ENCODE data around the gene GPBP1L1. TPM values are rescaled to one million over a fixed set of nuclear protein-coding genes. Genes with fewer than 3 reads are reported as not detected.

Gene GPBP1L1
- total RNA-seq, 2 experiments from 2014 or later = 106 TPM

GRCh38 chr1:45622524-45623394 is 63.6 kb downstream of the GPBP1L1 start:
- intact Hi-C loops (cut with micrococcal nuclease) = no loop called here
- H3K4me3 Mint-ChIP-seq = no peak overlapping the region
- POLR2A ChIA-PET = interaction anchor here (1.4 kb wide), 1 partner anchor 38 kb away, joined by 3 read pairs; the partner anchor contains the start of gene NASP
- H3K27me3 Mint-ChIP-seq = no peaks in the 10 kb centered on the region
- no peaks in the 10 kb centered on the region for H3K4me1 Mint-ChIP-seq (ENCODE audit: low read depth)
- H3K27ac Mint-ChIP-seq = peak overlapping the region; percentile 13
- no peak for DNase-seq
- H3K36me3 Mint-ChIP-seq = peaks cover 21% of the 10 kb centered on the region
- CTCF ChIA-PET = no interaction called here
- no peaks in the 10 kb centered on the region for H3K9me3 Mint-ChIP-seq

- intact Hi-C loops (cut with micrococcal nuclease) = no loop called here
- no peak for DNase-seq
- CTCF ChIA-PET = no interaction called here
- peaks cover 19% of the 10 kb centered on the region for H3K36me3 Mint-ChIP-seq
- H3K27ac Mint-ChIP-seq = no peak overlapping the region
- H3K9me3 Mint-ChIP-seq = no peaks in the 10 kb centered on the region
- H3K27me3 Mint-ChIP-seq = no peaks in the 10 kb centered on the region
- POLR2A ChIA-PET = interaction anchor here (1.4 kb wide), 1 partner anchor 38 kb away, joined by 3 read pairs; the partner anchor contains the start of gene NASP
- H3K4me3 Mint-ChIP-seq = no peak overlapping the region
- H3K4me1 Mint-ChIP-seq (ENCODE audit: low read depth) = no peaks in the 10 kb centered on the region
These were observed 64.3 kb downstream of the GPBP1L1 start for GRCh38 chr1:45621895-45622523.

- H3K27ac Mint-ChIP-seq = peak overlapping the region; percentile 33
- CTCF ChIA-PET = no interaction called here
These were observed 64.9 kb downstream of the GPBP1L1 start for GRCh38 chr1:45621501-45621836.

GRCh38 chr1:45620588-45621500 is 65.5 kb downstream of the GPBP1L1 start:
- Mint-ChIP-seq H3K36me3 (peaks cover 28% of the 10 kb centered on the region), H3K4me3 (no peak overlapping the region), H3K9me3 (no peaks in the 10 kb centered on the region), H3K4me1 (ENCODE audit: low read depth) (no peaks in the 10 kb centered on the region), H3K27me3 (no peaks in the 10 kb centered on the region), H3K27ac (peak overlapping the region; percentile 33)
- no peak for DNase-seq
- CTCF ChIA-PET = no interaction called here
- intact Hi-C loops (cut with micrococcal nuclease) = no loop called here
- POLR2A ChIA-PET = no interaction called here

More at GRCh38 chr1:45621501-45621836, 64.9 kb downstream of the GPBP1L1 start:
- Mint-ChIP-seq H3K4me3 (no peak overlapping the region), H3K9me3 (no peaks in the 10 kb centered on the region), H3K4me1 (ENCODE audit: low read depth) (no peaks in the 10 kb centered on the region), H3K36me3 (peaks cover 21% of the 10 kb centered on the region), H3K27me3 (no peaks in the 10 kb centered on the region)
- no peak for DNase-seq
- POLR2A ChIA-PET = interaction anchor here (1.4 kb wide), 1 partner anchor 37 kb away, joined by 3 read pairs; the partner anchor contains the start of gene NASP
- intact Hi-C loops (cut with micrococcal nuclease) = no loop called here

- Mint-ChIP-seq H3K4me1 (ENCODE audit: low read depth) (no peaks in the 10 kb centered on the region), H3K4me3 (no peak overlapping the region), H3K9me3 (no peaks in the 10 kb centered on the region), H3K27me3 (no peaks in the 10 kb centered on the region), H3K36me3 (peaks cover 34% of the 10 kb centered on the region), H3K27ac (peak overlapping the region; percentile 54)
- no peak for DNase-seq
- POLR2A ChIA-PET = no interaction called here
- intact Hi-C loops (cut with micrococcal nuclease) = no loop called here
- CTCF ChIA-PET = interaction anchor here (0.6 kb wide), 1 partner anchor 119 kb away, joined by 4 read pairs; no protein-coding TSS in a partner anchor
These were observed 67.0 kb downstream of the GPBP1L1 start for GRCh38 chr1:45619149-45619921.

- ChIA-PET POLR2A (no interaction called here), CTCF (no interaction called here)
- H3K4me1 Mint-ChIP-seq (ENCODE audit: low read depth) = no peaks in the 10 kb centered on the region
- no peak for DNase-seq
- H3K36me3 Mint-ChIP-seq = peaks cover 32% of the 10 kb centered on the region
- no peaks in the 10 kb centered on the region for H3K27me3 Mint-ChIP-seq
- H3K4me3 Mint-ChIP-seq = no peak overlapping the region
- peak overlapping the region; percentile 28 for H3K27ac Mint-ChIP-seq
- no peaks in the 10 kb centered on the region for H3K9me3 Mint-ChIP-seq
- intact Hi-C loops (cut with micrococcal nuclease) = no loop called here
These were observed 68.7 kb downstream of the GPBP1L1 start for GRCh38 chr1:45617618-45618017.

- POLR2A ChIA-PET = no interaction called here
These were observed 70.4 kb downstream of the GPBP1L1 start for GRCh38 chr1:45615885-45616284.

GRCh38 chr1:45612941-45613579 is 73.3 kb downstream of the GPBP1L1 start:
- POLR2A ChIA-PET = no interaction called here
- Mint-ChIP-seq H3K4me1 (ENCODE audit: low read depth) (peaks cover 6% of the 10 kb centered on the region), H3K9me3 (no peaks in the 10 kb centered on the region), H3K4me3 (no peak overlapping the region), H3K27me3 (no peaks in the 10 kb centered on the region), H3K27ac (no peak overlapping the region), H3K36me3 (peaks cover 53% of the 10 kb centered on the region)
- DNase-seq = no peak
- CTCF ChIA-PET = interaction anchor here (1.2 kb wide), 1 partner anchor 100 kb away, joined by 3 read pairs; no protein-coding TSS in a partner anchor
- intact Hi-C loops (cut with micrococcal nuclease) = loop anchor here (5.0 kb wide), 1 partner anchor 39 kb away; no protein-coding TSS in a partner anchor

More at GRCh38 chr1:45615885-45616284, 70.4 kb downstream of the GPBP1L1 start:
- CTCF ChIA-PET = no interaction called here
- H3K36me3 Mint-ChIP-seq = peaks cover 34% of the 10 kb centered on the region
- intact Hi-C loops (cut with micrococcal nuclease) = no loop called here
- no peaks in the 10 kb centered on the region for H3K27me3 Mint-ChIP-seq
- no peaks in the 10 kb centered on the region for H3K4me1 Mint-ChIP-seq (ENCODE audit: low read depth)
- DNase-seq = no peak
- no peak overlapping the region for H3K4me3 Mint-ChIP-seq
- H3K27ac Mint-ChIP-seq = no peak overlapping the region
- H3K9me3 Mint-ChIP-seq = no peaks in the 10 kb centered on the region

- Mint-ChIP-seq H3K27ac (no peak overlapping the region), H3K4me3 (no peak overlapping the region), H3K9me3 (no peaks in the 10 kb centered on the region), H3K4me1 (ENCODE audit: low read depth) (peaks cover 21% of the 10 kb centered on the region), H3K36me3 (peaks cover 58% of the 10 kb centered on the region), H3K27me3 (no peaks in the 10 kb centered on the region)
- ChIA-PET POLR2A (no interaction called here), CTCF (no interaction called here)
- no peak for DNase-seq
- intact Hi-C loops (cut with micrococcal nuclease) = loop anchor here (5.0 kb wide), 1 partner anchor 42 kb away; no protein-coding TSS in a partner anchor
These were observed 75.6 kb downstream of the GPBP1L1 start for GRCh38 chr1:45610589-45611226.

GRCh38 chr1:45608175-45609156 is 77.9 kb downstream of the GPBP1L1 start:
- DNase-seq = no peak
- Mint-ChIP-seq H3K27ac (peak overlapping the region; percentile 60), H3K4me1 (ENCODE audit: low read depth) (peaks cover 21% of the 10 kb centered on the region), H3K36me3 (peaks cover 47% of the 10 kb centered on the region), H3K4me3 (no peak overlapping the region), H3K27me3 (no peaks in the 10 kb centered on the region), H3K9me3 (no peaks in the 10 kb centered on the region)
- ChIA-PET POLR2A (no interaction called here), CTCF (no interaction called here)
- intact Hi-C loops (cut with micrococcal nuclease) = no loop called here

All from activated CD4-positive, alpha-beta memory T cell treated with anti-CD3 and anti-CD28 coated beads for 36 hours (primary cell).